ENCODE measurements around the gene LIPK.

GRCh38 chr10:88794731-88795130, 88.7 kb downstream of the LIPK start:
- TF ChIP-seq CTCF (IDR thresholded peaks at IDR 0.05) (no peak), ZFX (IDR thresholded peaks at IDR 0.05; ENCODE audit: borderline replicate concordance) (no peak)
